Hepatic stellate cell (primary cell): ENCODE measurements around the gene KDM4C.
"Not testable (repeated sequence)": the region's sequence is repeated elsewhere in the genome, so short reads cannot be mapped to it uniquely, and the experiment has no call there.

Experiments
- DNase-seq: peaks from one replicate; pipeline ENCODE4 v3.0.0; 2011; ENCODE audit warnings: low spot score

The KDM4C gene

GRCh38 chr9:7171396-7172153 lies 413.8 kb downstream of the KDM4C start:
- no peak for DNase-seq

GRCh38 chr9:7172154-7173115 lies 414.7 kb downstream of the KDM4C start:
- no peak for DNase-seq

- no peak for DNase-seq
Measured at GRCh38 chr9:7173139-7173538, 415.4 kb downstream of the KDM4C start.

- no peak for DNase-seq
Measured at GRCh38 chr9:7174301-7174700, 416.5 kb downstream of the KDM4C start.

GRCh38 chr9:7174884-7175283 lies 417.1 kb downstream of the KDM4C start:
- DNase-seq: no peak

GRCh38 chr9:7176561-7176960 lies 418.8 kb downstream of the KDM4C start:
- DNase-seq: no peak

GRCh38 chr9:7177383-7177782 lies 419.6 kb downstream of the KDM4C start:
- DNase-seq: no peak

GRCh38 chr9:7178729-7179128 lies 421.0 kb downstream of the KDM4C start:
- no peak for DNase-seq

- no peak for DNase-seq
Measured at GRCh38 chr9:7180247-7180646, 422.5 kb downstream of the KDM4C start.

- not testable (repeated sequence) for DNase-seq
Measured at GRCh38 chr9:7183139-7183538, 425.4 kb downstream of the KDM4C start.

GRCh38 chr9:7185612-7186011 lies 427.8 kb downstream of the KDM4C start:
- DNase-seq: peak; percentile 20

GRCh38 chr9:7186175-7186574 lies 428.4 kb downstream of the KDM4C start:
- DNase-seq: no peak

GRCh38 chr9:7192266-7192665 lies 434.5 kb downstream of the KDM4C start:
- DNase-seq: no peak

GRCh38 chr9:7195526-7195925 lies 437.8 kb downstream of the KDM4C start:
- DNase-seq: no peak

- no peak for DNase-seq
Measured at GRCh38 chr9:7196467-7196866, 438.7 kb downstream of the KDM4C start.

- no peak for DNase-seq
Measured at GRCh38 chr9:7201196-7201595, 443.4 kb downstream of the KDM4C start.

- DNase-seq: no peak
Measured at GRCh38 chr9:7205806-7206205, 448.0 kb downstream of the KDM4C start.

GRCh38 chr9:7206221-7206758 lies 448.5 kb downstream of the KDM4C start:
- no peak for DNase-seq

GRCh38 chr9:7209016-7209715 lies 451.4 kb downstream of the KDM4C start:
- DNase-seq: no peak

- no peak for DNase-seq
Measured at GRCh38 chr9:7209990-7210389, 452.2 kb downstream of the KDM4C start.

- no peak for DNase-seq
Measured at GRCh38 chr9:7210854-7211637, 453.3 kb downstream of the KDM4C start.
